AG09309 (cell line): ENCODE results near the gene COL23A1.

Experiments used
- DNase-seq: peaks from one replicate; pipeline ENCODE4 v3.0.0-alpha.2; 2010; ENCODE audit warnings: low read depth
- H3K4me3 ChIP-seq: 2 replicates; pipeline ENCODE4 v1.5.1; 2011; ENCODE audit warnings: mild to moderate bottlenecking, low read depth, low read length, moderate library complexity; ENCODE audit not compliant: control insufficient read depth
- CTCF ChIP-seq: IDR thresholded peaks from 2 replicates; pipeline ENCODE4 v1.5.1; 2011; ENCODE audit warnings: mild to moderate bottlenecking, low read depth, low read length, inconsistent platforms; ENCODE audit not compliant: insufficient read depth, control insufficient read depth; ENCODE audit errors: missing control alignments

The COL23A1 gene

GRCh38 chr5:178272591-178272990 lies 317.6 kb downstream of the COL23A1 start:
- no peak for TF ChIP-seq CTCF

GRCh38 chr5:178271726-178272479 lies 318.3 kb downstream of the COL23A1 start:
- no peak overlapping the region for H3K4me3 ChIP-seq
- DNase-seq: no peak
- no peak for TF ChIP-seq CTCF

More at GRCh38 chr5:178272591-178272990, 317.6 kb downstream of the COL23A1 start:
- no peak for DNase-seq
- H3K4me3 ChIP-seq: no peak overlapping the region

- no peak overlapping the region for H3K4me3 ChIP-seq
- no peak for DNase-seq
- no peak for TF ChIP-seq CTCF
Observed at GRCh38 chr5:178271231-178271630, 319.0 kb downstream of the COL23A1 start.

- no peak for TF ChIP-seq CTCF
- no peak overlapping the region for H3K4me3 ChIP-seq
- no peak for DNase-seq
Observed at GRCh38 chr5:178269499-178269898, 320.7 kb downstream of the COL23A1 start.

GRCh38 chr5:178267876-178268275 lies 322.3 kb downstream of the COL23A1 start:
- no peak for TF ChIP-seq CTCF
- no peak overlapping the region for H3K4me3 ChIP-seq
- no peak for DNase-seq

- H3K4me3 ChIP-seq: no peak overlapping the region
- no peak for DNase-seq
- TF ChIP-seq CTCF: no peak
Observed at GRCh38 chr5:178267245-178267644, 322.9 kb downstream of the COL23A1 start.

GRCh38 chr5:178266581-178266980 lies 323.6 kb downstream of the COL23A1 start:
- no peak overlapping the region for H3K4me3 ChIP-seq
- no peak for TF ChIP-seq CTCF
- DNase-seq: no peak
